ENCODE results near the gene SHROOM2.

The SHROOM2 gene

DNA sequence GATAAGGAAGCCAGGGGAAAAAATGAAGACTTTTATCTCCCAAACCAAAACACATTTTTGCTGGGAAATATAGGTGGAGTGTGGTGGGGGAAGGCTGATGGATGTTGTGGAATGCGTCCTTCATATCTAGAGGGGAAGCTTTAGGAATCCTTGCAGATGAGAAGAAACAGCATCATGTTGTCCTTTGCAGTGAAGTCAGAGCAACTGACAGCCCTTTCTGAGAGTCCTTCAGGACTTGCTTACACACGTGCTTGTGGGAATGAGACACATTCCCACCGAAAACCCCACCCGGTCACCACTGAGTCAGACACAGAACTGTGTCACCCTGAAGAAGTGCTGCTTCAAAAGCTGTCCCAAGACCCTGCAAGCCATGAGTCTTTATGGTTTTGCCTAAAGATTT is 81.5 kb downstream of the SHROOM2 start:
- no peak for DNase-seq

DNA sequence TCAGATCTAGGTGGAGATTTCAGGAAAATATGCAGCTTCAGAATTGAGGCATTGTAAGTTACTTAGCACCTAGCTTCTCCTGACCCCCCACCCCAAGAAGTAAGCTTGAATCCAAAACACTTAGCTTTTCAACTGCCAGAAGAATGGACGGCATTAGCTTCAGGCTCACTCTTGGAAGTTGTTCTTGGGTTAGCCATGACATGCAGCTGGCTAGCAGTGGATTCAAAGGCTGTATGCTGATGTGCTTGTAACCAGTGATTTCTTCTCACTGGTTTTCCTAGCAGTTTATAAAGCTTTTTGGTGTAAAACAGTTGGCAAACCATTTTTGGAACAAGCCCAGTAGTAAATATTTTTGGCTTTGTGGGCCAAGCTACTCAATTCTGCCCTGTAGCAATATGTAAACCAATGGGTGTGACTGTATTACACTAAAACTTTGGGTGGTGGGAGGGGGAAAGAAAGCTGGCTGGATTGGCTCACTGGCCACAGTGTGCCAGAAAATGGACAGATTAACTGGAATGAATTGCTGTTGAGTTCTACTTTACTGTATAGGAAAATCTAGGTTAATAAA is 85.6 kb downstream of the SHROOM2 start:
- no peak for DNase-seq

DNA sequence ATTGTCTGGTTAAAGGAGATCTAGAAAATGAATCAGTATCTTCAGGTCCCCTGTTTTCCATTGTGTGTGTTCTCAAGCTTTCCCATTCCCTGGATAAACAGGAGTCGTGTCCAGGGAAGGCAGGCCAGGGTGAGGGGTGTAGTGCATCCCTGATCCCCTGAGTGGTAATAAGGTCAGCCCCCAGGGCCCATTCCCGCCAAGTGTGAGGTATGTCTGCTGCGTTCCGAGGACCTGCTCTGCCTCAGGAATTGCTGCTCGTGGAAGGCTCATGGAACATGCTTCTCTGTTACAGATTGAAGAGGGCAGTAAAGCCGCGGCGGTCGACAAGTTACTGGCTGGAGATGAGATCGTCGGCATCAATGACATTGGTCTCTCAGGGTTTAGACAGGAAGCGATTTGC is 87.1 kb downstream of the SHROOM2 start:
- DNase-seq = no peak

DNA sequence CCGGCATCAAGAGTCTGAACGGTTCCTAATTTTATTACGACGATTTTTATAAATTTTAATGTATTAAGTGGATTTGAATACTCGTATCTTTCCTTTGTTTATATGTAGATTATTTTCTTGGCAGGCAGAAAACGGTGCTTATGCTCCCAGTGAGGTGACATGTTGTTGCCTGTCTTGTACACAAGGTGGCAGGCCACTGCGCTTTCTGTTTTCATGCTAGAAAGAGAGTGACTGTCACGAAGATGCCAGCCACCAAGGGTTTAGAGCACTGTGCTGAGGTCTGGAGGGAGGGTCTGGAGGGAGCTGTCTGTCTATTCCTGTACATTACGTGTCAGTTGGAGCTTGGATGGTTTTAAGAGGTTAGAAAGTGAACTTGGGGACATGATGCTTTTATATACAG is 87.7 kb downstream of the SHROOM2 start:
- no peak for DNase-seq

DNA sequence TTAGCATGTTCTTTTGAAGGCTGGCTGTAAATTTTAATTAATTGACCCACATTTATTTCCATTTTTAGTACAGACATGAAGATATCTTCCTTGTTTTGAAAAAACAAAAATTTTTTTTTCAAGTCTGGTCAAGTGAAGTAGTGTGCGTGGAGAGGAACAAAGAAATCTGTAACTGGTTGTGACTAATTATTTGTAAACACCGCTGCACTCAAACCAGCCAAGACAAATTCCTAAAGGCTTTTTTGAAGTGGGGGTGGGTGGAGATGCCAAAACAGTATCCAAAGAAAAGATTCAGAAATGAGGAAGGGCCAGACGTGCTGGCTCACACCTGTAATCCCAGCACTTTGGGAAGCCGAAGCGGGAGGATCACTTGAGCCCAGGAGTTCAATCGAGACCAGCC is 88.3 kb downstream of the SHROOM2 start:
- no peak for DNase-seq

DNA sequence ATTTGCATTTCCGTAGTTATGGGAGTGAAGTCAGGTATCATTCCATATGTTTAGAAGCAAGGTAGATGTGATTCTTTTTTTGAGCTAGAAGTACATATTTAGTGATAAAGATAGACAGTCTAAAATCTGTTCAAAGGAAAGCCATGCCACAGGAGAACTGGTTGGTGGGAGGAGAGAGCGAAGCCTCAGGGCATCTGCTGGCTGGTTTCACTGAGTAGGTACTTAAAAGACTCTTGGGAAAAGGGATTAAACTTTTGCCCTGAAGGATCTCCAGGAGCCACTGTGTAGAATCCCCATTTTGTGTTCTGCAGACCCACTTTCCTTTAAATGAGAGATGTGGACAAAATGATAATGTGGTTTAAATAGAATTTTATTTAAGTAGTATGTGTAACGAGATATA is 89.6 kb downstream of the SHROOM2 start:
- no peak for DNase-seq

DNA sequence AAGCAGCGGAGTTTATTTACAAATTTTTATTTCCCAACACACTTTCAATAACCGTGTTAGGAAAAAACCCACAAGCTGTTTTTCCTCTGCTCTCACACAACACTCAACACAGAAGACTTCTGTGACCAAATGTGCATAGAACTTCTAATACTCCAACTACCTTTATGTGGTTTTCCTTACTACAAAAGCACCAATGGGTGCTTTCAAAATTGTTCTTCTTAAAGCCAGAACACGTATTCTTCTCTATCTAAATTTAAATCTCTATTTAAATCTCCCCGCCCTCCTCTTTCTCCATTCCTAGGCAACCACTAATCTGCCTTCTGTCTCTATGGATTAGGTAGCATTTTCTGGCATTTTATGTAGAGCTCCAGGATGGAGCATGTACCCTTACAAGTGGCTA is 90.0 kb downstream of the SHROOM2 start:
- no peak for DNase-seq

DNA sequence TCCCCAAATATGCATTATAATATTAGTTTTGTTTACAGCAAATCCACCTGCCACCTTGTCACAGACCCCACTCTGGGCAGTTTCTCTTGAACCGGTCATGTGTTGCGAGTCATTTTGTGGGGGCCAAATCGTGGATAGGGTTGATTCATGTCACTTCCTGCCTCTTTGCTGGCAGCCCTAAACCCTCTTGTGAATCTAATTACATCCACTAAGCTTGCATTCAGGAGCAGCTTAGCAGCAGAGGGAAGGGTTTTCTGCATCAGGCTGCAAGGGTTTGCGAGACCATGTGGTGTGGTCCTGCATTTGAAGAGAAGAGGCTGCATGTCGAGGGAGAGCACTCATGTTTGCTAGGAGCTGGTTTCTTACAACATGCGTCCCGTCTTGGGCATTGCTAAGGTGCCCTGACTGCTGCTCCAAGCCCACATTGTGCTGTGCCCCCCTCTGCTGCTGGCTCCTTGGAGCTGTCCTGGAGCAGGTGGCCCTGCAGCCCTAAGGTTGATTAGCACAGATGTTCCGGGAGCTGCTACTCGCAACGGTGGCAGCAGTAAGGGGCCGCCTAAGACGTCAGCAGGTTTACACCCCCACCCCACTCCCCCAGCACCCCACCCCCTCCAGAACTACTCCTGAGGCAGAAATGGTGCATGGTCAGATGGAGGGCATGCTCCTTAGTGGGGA is 92.1 kb downstream of the SHROOM2 start:
- DNase-seq = no peak

DNA sequence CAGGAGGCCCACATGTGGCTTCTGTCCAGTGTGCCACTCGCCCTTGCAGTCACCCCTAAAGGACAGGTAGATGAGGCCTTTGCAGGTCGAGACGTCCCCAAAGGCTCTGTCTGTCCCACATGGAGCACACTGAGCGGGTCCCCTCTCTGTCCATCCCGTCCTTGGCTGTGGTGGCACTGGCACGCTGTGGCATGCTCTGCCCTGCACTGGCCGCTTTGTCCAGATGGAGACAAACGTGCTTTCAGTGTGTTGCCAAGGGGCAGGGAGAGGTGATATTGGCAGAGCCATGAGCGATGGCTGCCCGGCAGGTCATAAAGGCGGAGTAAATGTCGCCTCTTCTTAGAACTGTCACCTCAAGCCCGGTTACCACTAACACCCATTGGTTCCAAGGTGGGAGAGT is 94.0 kb downstream of the SHROOM2 start:
- no peak for DNase-seq

DNA sequence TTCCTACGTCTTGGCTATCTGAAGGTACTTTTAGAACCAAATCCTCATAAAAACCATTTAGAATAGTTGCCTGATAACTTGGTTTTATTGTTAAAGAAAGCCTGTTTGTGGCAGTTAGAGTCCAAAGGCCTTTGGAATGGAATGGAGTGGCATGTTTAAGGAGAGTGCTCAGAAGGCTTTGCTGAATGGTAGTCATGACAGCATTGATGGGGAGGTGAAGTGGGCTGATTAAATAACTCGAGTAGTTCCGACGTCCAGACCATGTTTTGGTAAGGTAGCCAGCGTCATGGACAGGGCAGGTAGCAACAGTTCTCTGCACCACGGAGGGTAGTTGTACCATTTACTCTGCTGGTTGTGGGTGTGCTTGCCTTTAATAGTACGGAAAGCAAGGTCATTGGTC is 94.6 kb downstream of the SHROOM2 start:
- no peak for DNase-seq

DNA sequence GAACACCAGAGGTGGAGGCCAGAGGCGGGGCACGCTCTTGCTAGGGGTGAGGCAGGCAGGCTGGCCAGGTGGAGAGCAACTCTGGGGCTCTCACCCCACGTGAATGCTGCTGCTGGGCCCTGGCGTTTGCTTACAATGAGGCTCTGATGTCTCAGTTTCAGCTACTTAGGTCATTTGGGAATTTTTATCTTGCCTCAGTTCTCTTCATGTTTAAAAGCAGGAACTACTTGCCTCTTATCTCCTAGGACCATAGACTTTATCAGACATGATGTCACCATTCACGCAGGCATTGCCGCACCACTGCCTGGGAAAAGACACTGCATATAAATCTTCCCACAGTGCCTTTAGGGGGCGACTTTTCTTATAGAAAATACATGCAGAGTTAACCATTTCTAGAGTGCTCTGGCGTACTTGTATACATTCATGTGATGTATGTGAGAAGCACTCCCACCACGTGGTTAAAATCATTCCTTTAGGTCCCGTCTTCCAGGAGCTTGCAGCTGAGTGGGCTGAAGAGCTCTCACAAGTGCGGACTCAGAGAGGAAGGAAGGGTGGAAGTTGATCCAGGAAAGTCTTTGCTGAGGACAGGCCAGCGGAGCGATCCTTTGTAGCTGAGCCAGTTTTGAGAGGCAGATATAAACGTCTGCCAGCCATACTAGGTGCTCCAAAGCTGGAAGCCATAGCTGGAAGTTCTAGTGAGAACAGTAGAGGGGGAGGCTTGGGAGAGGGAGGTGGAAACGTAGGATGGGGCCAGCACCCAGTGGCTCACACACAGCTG is 96.6 kb downstream of the SHROOM2 start:
- peak; percentile 9 for DNase-seq

DNA sequence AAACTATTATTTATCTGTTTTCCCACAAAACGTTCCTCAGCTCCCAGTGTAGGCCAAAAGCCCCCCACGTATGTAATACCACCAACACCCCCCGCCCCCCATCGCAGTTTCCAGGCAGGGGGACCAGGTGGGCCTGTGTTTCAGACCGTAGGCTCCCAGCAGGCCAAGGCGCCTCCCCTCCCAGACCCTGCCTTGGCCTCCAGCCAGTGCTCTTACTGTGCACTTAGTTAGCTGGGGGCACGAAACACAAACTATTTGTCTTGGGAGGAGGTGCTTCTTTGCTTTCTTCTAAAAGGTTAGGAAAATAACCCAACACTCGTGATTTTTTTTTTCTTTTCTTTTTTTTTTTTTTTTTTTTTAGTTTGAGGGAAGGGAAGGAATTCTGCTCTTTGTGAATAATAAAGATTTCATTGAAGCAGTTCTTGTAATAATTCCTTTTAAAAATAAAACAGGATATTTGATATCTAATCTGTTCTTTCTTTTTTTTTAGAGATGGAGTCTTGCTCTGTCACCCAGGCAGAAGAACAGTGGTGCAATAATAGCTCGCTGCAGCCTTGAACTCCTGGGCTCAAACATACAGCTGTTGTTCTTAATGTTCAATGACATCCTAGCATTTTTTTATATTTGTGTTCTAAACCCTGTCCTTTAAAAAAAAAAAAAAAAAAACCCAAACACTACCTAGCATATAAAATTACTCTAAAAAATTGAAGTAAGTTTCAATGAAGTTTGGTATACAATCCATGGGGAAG is 98.0 kb downstream of the SHROOM2 start:
- DNase-seq = no peak

DNA sequence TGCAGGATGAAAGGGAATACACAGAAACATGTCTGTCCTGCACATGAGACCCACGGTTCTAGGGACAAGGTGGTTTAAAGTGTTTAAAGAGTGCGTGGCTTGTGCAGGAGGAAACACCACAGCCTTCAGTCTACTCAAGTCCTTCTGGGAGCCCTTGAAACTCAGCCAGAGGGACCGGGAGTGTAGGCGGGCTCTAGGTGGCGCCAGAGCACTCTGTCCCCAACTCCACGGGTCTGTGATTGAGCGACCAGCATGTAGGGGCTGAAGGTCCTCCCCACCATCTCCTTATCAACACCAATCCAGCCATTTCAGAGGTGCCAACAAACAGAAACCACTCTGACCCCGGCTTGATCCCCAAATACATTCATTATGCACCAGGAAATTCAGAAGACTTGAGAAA is 98.9 kb downstream of the SHROOM2 start:
- peak; percentile 40 for DNase-seq

DNA sequence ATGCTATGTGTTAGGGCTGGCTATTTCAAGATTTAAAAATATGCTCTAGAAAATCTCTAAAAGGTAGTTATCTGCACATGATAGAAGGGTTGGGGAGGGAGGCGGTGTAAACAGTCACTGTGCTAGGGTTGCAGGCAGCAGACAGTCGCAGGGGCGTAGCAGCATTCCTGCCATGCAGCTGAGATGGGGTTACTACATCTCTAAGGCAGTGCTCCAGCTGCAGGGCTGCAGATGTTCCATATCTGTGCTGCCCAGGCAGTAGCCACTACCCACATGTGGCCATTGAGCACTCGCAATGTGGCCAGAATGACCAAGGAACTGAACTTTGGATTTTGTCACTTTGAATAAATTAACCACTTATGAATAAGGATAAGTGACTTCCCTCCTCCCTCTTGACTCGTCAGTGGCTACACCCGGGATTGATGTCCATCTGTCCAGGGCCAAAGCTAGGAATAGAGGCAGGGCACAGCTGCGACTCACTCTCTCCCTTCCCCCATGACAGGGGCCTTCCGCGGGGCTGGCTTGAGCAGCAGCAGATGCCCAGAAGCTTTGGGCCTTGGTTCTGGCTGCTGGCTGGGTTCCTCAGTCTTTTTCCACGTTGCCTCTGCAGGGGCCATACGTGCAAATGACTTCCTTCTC is 101.5 kb downstream of the SHROOM2 start:
- DNase-seq = no peak

DNA sequence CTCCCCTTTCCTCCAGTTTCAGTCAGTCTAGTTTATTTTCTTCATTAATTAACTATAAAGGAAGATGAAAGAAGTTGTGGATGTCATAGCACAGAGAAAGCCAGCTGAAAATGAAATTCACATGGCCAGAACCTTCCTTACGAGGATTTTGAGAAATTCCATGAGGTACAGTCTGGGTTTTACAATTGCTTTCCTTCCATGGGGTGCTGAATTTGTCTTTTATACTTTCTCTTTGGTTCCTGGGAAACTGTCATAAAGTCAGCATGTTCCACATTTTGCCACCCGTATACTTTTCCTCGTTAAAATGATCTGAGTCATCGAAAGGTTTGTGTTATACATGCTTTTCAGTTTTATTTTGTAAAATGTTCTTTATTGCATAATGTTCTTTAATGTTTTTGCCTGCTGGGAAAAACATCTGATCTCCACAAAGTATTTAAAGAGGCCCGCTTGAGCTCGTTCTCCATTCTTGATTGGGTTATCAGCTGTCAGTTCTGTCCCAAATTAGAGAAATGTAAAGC is 102.8 kb downstream of the SHROOM2 start:
- no peak for DNase-seq

DNA sequence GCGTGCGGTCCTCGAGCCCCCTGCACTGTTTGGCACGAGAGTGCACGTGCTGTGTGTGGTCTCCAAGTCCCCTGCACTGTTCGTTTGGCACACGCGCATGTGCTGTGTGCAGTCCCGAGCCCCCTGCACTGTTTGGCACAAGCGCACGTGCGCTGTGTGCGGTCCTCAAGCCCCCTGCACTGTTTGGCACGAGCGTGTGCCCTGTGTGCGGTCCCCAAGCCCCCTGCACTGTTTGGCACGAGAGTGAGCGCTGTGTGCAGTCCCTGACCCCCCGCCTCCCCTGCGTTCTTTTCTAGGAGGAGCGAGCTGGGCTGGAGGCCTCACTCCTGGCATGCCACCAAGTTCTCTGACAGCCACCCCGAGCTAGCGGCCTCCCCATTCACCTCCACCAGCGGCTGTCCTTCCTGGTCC is 104.5 kb downstream of the SHROOM2 start:
- DNase-seq = no peak

DNA sequence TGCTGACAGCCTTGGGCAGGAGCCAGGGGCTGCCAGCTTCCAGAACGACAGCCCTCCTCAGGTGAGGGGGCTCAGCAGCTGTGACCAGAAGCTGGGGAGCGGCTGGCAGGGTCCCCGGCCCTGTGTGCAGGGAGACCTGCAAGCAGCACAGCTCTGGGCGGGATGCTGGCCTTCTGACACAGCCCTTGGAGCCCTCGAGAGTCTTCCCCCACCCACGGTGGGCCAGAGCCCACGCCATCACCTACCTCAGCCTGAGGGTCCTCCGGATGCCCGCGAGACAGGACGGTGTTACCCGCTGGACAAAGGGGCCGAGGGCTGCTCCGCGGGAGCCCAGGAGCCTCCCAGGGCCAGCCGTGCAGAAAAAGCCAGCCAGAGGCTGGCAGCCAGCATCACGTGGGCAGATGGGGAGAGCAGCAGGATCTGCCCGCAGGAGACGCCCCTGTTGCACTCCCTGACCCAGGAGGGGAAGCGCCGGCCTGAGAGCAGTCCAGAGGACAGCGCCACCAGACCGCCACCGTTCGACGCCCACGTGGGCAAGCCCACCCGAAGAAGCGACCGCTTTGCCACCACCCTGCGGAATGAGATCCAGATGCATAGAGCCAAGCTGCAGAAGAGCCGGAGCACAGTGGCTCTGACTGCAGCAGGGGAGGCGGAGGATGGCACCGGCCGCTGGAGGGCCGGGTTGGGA is 109.1 kb downstream of the SHROOM2 start:
- no peak for DNase-seq

DNA sequence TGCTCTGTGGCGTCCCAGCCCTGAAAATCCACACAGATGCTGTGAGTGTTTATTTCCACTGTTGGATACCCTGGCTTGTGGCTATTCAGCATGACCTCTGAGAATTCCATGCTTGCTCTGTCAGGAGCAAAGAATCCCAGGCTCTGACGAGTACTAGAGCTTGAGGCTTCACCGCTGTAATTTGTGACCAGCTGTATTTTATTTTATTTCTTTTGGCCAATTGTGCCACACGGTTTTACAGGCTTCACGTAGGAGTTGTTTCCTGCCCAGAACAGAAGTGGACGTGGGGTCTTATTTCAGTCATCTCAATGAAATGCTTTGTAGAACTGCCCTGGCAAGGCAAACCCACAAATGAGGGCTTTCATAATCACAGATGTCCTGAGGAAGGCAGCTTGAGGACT is 111.5 kb downstream of the SHROOM2 start:
- peak; percentile 84 for DNase-seq

DNA sequence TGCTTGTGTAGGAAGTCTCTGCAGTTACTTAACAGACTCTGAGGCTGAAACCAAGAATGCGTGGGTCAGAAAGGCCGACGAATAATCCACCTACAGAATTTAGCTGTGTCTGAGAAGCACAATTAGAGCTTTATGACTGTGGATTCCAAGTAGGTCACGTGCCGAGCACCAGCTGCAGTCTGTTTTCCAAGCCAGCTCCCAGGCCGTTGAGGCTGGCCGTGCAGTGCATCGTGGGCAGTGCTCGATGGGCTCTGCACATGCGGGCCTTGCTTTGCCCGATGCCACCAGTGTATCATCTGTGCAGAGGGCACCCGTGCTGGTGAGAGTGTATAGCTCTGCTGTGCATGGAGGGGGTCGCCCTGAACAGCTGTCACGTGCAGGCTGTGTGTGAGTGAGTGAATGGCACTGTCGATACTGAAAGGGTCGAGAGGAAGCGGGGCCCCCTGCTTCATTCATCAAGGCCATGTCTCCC is 113.4 kb downstream of the SHROOM2 start:
- peak; percentile 57 for DNase-seq

DNA sequence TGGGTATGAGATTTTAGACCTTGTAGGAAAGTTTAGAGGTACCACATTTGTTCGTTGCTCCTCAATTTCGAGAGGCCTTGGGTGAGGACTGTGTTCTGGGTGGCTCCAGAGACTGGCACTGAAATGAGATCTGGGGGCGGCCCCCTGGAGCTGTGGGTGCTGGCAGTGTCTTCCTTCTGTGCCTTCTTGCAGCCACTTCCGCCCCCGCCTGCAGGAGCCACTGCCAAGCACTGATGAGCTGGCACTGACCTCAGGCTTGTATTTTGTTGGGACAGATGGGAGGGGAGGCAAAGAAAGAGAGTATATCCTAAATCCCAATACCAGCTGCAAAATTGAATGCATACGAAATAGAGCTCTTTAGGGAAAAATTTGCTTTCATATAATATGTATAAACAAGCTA is 116.4 kb downstream of the SHROOM2 start:
- no peak for DNase-seq

DNA sequence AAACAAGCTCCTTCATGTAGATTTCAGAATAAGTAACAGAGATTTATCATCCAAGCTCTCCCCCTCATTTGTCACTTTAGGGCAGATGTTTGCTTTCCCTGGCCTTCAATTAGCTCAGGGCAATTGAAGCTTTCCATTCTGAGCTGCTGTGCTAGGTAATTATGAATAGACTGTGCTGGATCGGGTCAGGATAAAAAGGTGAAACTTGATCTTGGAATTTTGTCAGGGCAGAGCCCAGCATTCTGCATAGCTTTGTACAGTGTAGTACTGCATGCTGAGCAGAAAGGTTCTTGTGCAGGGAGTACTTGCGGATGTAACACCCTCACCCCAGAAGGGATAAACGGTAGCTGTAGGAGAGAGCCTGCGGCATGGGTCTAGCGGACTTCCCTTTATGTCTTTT is 116.9 kb downstream of the SHROOM2 start:
- no peak for DNase-seq

DNA sequence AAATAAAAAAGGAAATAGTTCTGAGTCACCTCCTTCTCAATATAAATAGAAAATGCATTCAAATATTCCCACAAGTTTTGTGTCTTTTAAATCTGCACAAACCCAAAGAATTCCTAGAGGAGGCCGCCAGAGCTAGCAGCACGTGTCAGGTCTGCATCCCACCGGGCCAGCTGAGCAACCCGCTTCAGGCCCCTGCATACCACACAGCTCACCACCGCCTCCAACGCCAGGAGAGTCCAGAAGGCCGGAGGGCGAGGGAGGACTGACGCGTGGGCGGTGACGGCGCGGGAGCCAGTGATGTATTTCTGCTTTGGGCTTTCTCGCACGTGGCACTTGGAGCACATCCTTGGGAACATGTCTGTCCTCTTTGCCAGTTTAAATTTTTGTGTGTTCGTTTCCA is 119.1 kb downstream of the SHROOM2 start:
- peak; percentile 19 for DNase-seq

Data from fibroblast of skin of right quadriceps (primary cell).